OCI-LY3 (cell line): ENCODE measurements around the gene DPYD.

Experiments
- H2AFZ ChIP-seq: fragments of 200-600, 300-600 bp; shearing (Covaris generic); 2 replicates; pipeline ENCODE4 v1.6.0; 2014; ENCODE audit warnings: antibody characterized with exemption, low read depth, low read length
- H3K27ac ChIP-seq: fragments of 200-600, 300-600 bp; sonication (generic); 2 replicates; pipeline ENCODE4 v1.5.1; 2014; ENCODE audit warnings: mild to moderate bottlenecking, low read length, moderate library complexity, mixed read lengths
- H3K27me3 ChIP-seq: fragments of 200-600, 300-600 bp; sonication (generic); 2 replicates; pipeline ENCODE4 v1.6.1; 2014; ENCODE audit warnings: low read depth, low read length, mixed read lengths
- H3K36me3 ChIP-seq: fragments of 200-600, 300-600 bp; sonication (generic); replicated peaks from 2 replicates; pipeline ENCODE3; 2014; ENCODE audit warnings: low read depth, low read length, mixed read lengths
- H3K4me1 ChIP-seq: fragments of 300-600, 200-600 bp; sonication (generic); 2 replicates; pipeline ENCODE4 v1.6.1; 2014; ENCODE audit warnings: low read length, mixed read lengths
- H3K4me2 ChIP-seq: fragments of 200-600, 300-600 bp; sonication (generic); 2 replicates; pipeline ENCODE4 v1.6.1; 2014; ENCODE audit warnings: low read length, mixed read lengths
- H3K4me3 ChIP-seq: fragments of 300-600, 200-600 bp; sonication (generic); 2 replicates; pipeline ENCODE4 v1.5.1; 2014; ENCODE audit warnings: antibody characterized with exemption, mild to moderate bottlenecking, low read length, moderate library complexity
- H3K79me2 ChIP-seq: fragments of 300-600, 200-600 bp; shearing (Covaris generic); 2 replicates; pipeline ENCODE4 v1.6.1; 2014; ENCODE audit warnings: mild to moderate bottlenecking, low read length, mixed read lengths
- H3K9ac ChIP-seq: fragments of 300-600, 200-600 bp; shearing (Covaris generic); 2 replicates; pipeline ENCODE4 v1.6.0; 2014; ENCODE audit warnings: mild to moderate bottlenecking, low read length, moderate library complexity
- H3K9me3 ChIP-seq: fragments of 200-600, 300-600 bp; shearing (Covaris generic); 2 replicates; pipeline ENCODE4 v1.6.1; 2014; ENCODE audit warnings: low read length, mixed read lengths; ENCODE audit not compliant: insufficient read depth
- H4K20me1 ChIP-seq: fragments of 200-600, 300-600 bp; sonication (generic); 2 replicates; pipeline ENCODE4 v1.6.1; 2016; ENCODE audit warnings: low read length, mixed read lengths; ENCODE audit not compliant: insufficient read depth
- EZH2phosphoT487 ChIP-seq: fragments of 200-600 bp; shearing (Covaris generic); IDR thresholded peaks from 2 replicates; pipeline ENCODE4 v1.6.1; 2018; ENCODE audit warnings: antibody characterized with exemption, mixed run types, low read depth
- TF ChIP-seq, protein P1 (sequence below): fragments of 200-600, 300-600 bp; sonication (generic); IDR thresholded peaks from 2 replicates; pipeline ENCODE4 v1.5.1; 2014; ENCODE audit warnings: antibody characterized with exemption, low read length, low read depth

DPYD gene

DNA sequence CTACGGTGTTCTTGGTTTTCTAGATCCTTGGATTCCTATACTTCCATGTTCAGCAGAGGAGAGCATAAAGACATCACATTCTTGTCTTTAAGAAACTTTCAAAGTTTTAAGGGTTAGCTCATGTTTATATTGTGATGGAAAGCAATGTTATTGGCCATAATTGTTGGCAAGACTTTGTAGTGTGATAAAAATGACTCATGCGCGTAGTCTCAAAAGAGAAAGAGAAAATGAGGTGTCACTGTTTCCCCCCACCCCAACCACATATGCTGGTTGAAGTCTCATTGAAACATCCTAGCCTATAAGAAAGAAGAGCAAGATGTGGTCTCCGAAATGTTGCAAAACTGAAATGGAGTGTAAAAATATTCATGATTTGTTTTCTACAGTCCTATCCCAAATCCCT, 850.5 kb downstream of the DPYD start:
- TF ChIP-seq, protein P1, sequence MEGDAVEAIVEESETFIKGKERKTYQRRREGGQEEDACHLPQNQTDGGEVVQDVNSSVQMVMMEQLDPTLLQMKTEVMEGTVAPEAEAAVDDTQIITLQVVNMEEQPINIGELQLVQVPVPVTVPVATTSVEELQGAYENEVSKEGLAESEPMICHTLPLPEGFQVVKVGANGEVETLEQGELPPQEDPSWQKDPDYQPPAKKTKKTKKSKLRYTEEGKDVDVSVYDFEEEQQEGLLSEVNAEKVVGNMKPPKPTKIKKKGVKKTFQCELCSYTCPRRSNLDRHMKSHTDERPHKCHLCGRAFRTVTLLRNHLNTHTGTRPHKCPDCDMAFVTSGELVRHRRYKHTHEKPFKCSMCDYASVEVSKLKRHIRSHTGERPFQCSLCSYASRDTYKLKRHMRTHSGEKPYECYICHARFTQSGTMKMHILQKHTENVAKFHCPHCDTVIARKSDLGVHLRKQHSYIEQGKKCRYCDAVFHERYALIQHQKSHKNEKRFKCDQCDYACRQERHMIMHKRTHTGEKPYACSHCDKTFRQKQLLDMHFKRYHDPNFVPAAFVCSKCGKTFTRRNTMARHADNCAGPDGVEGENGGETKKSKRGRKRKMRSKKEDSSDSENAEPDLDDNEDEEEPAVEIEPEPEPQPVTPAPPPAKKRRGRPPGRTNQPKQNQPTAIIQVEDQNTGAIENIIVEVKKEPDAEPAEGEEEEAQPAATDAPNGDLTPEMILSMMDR = no peak
- TF ChIP-seq EZH2phosphoT487 = no peak
- Histone ChIP-seq H3K4me2 (no peak overlapping the region), H2AFZ (no peak overlapping the region)

DNA sequence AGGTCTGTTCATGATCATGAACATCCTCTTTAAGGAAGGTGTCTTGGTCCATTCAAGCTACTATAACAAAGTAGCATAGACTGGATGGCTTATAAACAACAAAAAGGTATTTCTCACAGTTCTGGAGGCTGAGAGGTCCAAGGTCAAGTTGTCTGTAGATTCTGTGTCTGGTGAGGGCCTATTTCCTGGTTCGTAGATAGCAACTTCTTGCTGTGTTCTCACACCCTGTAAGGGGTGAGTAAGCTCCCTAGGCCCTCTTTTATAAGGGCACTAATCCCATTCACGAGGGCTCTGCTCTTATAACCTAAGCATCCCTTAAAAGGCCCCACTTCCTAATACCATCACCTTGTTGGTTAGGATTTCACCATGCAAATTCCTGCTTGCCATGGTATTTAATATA, 851.5 kb downstream of the DPYD start:
- no peaks in the 10 kb centered on the region for H3K27me3 ChIP-seq

More for the DNA sequence above, 850.5 kb downstream of the DPYD start:
- Histone ChIP-seq H3K27ac (no peak overlapping the region), H3K79me2 (no peaks in the 10 kb centered on the region), H3K4me3 (no peak overlapping the region), H3K4me1 (no peaks in the 10 kb centered on the region), H3K27me3 (no peaks in the 10 kb centered on the region), H3K9me3 (no peaks in the 10 kb centered on the region), H4K20me1 (no peaks in the 10 kb centered on the region), H3K36me3 (no peaks in the 10 kb centered on the region), H3K9ac (no peak overlapping the region)

DNA sequence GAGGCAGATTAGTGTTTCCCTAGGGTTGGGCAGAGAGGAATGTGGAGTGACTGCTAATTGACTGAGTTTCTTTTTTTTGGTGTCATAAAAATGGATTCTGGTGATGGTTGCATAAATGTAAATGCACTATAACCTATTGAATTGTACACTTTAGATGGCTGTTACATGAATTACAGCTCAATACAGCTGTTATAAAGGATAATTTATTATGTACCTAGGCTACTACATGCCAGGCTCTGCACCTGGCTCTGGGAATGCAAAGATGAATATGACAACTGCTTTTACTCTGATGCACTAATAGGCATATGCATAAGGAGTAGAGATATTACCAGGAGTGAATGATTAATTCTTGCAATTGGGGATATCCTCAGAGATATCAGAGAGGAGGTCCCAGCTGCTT, 854.0 kb downstream of the DPYD start:
- H3K79me2 ChIP-seq = no peaks in the 10 kb centered on the region
- H3K9ac ChIP-seq = no peak overlapping the region
- H2AFZ ChIP-seq = no peak overlapping the region
- TF ChIP-seq, protein P1 = no peak
- TF ChIP-seq EZH2phosphoT487 = no peak
- no peaks in the 10 kb centered on the region for H3K4me1 ChIP-seq
- no peak overlapping the region for H3K27ac ChIP-seq
- no peaks in the 10 kb centered on the region for H3K9me3 ChIP-seq
- H3K36me3 ChIP-seq = no peaks in the 10 kb centered on the region
- H4K20me1 ChIP-seq = no peaks in the 10 kb centered on the region
- no peak overlapping the region for H3K4me2 ChIP-seq
- H3K4me3 ChIP-seq = no peak overlapping the region
- H3K27me3 ChIP-seq = no peaks in the 10 kb centered on the region

More for the DNA sequence above, 851.5 kb downstream of the DPYD start:
- Histone ChIP-seq H3K27ac (no peak overlapping the region), H3K79me2 (no peaks in the 10 kb centered on the region), H2AFZ (no peak overlapping the region), H3K4me1 (no peaks in the 10 kb centered on the region), H3K4me3 (no peak overlapping the region), H3K4me2 (no peak overlapping the region), H3K36me3 (no peaks in the 10 kb centered on the region), H3K9ac (no peak overlapping the region), H4K20me1 (no peaks in the 10 kb centered on the region), H3K9me3 (no peaks in the 10 kb centered on the region)
- TF ChIP-seq, protein P1 = no peak
- TF ChIP-seq EZH2phosphoT487 = no peak

DNA sequence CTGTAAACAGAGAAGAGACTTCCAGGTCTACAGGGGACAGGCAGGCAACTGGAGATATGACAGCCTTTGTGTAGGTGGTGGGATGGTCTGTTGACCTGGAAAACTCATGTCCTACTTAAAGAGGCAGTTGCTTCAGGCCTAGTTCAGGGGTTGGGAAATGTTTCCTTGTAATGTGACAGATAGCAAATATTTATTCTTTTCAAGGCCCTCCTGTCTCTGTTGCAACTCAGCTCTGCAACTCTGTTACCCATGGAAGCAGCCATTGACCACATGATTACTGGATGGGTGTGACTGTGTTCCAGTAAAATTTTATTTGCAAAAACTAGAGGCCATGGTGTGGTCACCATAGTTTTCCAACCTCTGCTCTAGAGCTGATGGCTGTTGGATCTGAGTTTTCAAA, 857.3 kb downstream of the DPYD start:
- Histone ChIP-seq H3K36me3 (no peaks in the 10 kb centered on the region), H2AFZ (no peak overlapping the region), H3K27ac (no peak overlapping the region), H4K20me1 (no peaks in the 10 kb centered on the region), H3K4me2 (no peak overlapping the region), H3K4me1 (no peaks in the 10 kb centered on the region), H3K9ac (no peak overlapping the region), H3K9me3 (no peaks in the 10 kb centered on the region), H3K27me3 (no peaks in the 10 kb centered on the region), H3K79me2 (no peaks in the 10 kb centered on the region), H3K4me3 (no peak overlapping the region)
- no peak for TF ChIP-seq EZH2phosphoT487
- TF ChIP-seq, protein P1 = no peak
